ENCODE measurements around the gene ZDHHC12.

DNA sequence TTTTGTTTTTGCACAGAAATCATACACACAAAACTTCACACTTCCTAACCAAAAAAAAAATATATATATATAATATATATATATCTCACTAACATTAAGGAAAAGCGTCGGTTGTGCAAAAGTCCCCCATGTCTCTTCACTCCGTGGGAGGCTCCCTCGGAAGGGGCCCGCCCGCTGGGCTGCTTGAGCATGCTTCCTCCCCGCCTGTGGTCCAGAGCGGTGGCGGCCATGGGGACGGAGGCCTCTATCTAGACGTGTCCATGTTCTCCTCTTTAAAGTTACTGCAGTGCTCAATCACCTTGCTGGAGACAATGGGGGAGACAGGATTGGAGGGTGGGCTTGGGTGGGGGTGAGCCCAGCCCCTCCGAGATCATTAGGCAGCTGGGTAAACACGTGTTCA is 7.2 kb upstream of the ZDHHC12 start:
- TF ChIP-seq, protein P1, sequence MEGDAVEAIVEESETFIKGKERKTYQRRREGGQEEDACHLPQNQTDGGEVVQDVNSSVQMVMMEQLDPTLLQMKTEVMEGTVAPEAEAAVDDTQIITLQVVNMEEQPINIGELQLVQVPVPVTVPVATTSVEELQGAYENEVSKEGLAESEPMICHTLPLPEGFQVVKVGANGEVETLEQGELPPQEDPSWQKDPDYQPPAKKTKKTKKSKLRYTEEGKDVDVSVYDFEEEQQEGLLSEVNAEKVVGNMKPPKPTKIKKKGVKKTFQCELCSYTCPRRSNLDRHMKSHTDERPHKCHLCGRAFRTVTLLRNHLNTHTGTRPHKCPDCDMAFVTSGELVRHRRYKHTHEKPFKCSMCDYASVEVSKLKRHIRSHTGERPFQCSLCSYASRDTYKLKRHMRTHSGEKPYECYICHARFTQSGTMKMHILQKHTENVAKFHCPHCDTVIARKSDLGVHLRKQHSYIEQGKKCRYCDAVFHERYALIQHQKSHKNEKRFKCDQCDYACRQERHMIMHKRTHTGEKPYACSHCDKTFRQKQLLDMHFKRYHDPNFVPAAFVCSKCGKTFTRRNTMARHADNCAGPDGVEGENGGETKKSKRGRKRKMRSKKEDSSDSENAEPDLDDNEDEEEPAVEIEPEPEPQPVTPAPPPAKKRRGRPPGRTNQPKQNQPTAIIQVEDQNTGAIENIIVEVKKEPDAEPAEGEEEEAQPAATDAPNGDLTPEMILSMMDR (conservative IDR thresholded peaks at IDR 0.05; ENCODE audit: low read depth, low read length): no peak
- TF ChIP-seq EZH2 (IDR thresholded peaks at IDR 0.05; ENCODE audit: borderline replicate concordance, low read depth, low read length, poor library complexity, severe bottlenecking): no peak

Measured in A673 (cell line).